ENCODE data around the gene AP5S1. TPM values are rescaled to one million over a fixed set of nuclear protein-coding genes. Genes with fewer than 3 reads are reported as not detected.

The AP5S1 gene, protein sequence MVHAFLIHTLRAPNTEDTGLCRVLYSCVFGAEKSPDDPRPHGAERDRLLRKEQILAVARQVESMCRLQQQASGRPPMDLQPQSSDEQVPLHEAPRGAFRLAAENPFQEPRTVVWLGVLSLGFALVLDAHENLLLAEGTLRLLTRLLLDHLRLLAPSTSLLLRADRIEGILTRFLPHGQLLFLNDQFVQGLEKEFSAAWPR
- total RNA-seq = 37.0 and 38.0 TPM in 2 replicates

DNA sequence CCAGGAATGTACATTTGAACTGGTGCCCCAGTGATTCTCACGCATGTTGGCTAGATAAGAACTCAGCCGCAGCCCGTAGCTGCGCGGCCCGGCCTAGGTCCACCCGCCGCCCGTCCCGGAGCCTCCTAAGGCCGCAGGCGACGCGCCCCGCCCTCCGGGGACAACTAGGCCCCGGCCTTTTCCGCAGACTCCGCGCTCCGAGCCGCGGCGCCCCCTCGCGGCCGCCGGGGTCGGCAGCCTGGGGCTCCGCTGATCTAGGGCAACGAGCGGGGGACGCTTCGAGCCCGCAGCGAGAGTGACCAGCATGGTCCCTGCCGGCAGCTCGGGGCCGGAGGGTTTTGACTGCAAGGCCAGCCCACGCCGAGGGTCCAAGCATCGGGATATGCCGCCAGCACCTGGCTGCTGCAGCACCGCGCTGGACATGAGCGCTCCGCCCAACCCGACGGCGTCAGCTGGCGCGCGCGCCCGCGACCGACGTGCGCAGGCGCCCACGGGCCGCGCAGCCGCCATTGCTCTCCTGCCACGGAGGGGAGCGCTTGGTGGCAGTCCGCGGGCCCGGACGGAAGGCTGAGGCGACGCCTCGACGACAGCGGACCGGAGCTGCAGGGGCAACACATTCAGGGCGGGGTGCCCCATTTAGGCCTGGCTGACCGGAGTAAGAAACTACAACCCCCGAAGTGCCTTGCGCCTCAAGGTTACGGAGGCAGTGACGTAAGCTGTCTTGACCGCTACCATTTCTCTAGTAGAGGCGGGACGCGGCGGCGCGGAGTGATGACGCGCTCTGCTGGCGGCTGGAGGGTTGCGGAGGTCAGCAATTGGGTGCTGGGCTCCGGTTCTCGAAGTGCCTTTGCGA is at the start of gene AP5S1:
Gene AP5S1 (plus strand): TSS at position 500 of the 853 bp plus-strand sequence. CDS start 1,571 bp downstream, outside the sequence.

DNA sequence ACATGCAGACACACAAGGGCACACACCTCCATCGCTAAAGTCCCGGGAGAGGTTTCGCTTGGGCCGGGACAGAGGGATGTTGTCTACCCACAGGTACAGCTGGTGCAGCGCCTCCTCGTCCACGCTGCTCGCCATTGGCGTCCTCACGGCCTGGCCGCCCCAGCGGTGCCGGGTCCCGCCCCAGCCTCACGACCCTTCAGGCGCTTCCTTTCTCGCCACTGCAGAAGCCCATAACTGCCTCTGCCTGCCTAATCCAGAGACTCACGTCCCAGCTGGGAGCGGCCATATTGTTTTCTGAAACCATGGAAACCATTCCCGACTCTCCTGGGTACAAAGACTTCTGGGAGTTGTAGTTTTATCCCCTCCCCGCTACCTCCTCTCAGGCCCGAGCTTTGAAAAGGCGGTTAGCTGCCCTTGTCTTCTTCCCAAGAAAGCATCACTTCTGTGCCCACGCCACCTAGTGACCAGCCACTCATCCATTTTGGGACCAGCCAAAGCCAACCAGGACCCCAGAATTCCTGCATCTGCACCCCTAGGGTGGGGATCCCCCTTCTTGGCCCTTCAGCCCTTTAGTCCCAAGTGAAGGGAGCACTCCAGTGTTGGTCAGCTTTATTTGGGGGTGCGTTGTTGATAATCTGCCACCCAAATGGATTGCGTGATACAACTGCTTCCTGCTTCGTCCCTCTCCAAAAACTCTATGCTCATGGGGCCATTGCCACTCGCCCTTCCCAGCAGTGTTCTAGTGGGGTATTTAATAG is 39.0 kb upstream of the AP5S1 start, which contains the start of gene SPEF1:
Gene SPEF1 (minus strand): TSS at position 296 of the 758 bp plus-strand sequence. CDS start 161 bp downstream, at position 135.

DNA sequence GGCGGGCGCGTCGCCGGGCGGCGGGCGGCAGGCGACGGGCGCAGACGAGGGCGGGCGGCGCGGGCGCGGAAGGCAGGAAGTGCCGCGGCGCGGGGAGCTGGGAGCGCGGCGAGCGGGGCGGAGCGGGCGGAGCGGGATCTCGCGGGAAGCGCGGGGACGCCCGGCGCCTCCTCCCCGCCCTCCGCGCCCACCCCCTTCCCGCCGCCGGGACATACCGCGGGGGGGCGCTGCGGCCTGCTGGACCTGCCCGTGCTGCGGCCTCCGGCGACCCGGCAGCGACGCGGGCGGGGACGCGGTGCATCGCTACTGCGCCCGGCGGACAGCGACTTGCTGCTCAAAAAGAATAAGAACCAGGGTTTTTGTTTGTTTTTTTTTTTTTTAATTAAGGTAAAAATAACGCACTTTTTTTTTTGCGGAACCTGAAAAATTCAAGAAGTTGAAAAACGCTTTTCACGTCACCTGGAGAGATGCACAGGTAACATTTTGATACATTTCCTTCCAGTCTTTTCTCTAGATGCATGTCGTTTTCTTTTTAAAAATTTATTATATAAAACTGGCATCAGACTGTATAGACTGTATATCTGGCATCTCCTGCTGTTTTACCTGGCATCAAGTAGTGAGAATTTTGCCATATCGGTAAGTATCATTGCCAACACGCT is 33.6 kb upstream of the AP5S1 start, which contains the start of gene CENPB:
Gene CENPB (minus strand): TSS at position 76 of the 659 bp plus-strand sequence. CDS start 257 bp downstream, outside the sequence.

DNA sequence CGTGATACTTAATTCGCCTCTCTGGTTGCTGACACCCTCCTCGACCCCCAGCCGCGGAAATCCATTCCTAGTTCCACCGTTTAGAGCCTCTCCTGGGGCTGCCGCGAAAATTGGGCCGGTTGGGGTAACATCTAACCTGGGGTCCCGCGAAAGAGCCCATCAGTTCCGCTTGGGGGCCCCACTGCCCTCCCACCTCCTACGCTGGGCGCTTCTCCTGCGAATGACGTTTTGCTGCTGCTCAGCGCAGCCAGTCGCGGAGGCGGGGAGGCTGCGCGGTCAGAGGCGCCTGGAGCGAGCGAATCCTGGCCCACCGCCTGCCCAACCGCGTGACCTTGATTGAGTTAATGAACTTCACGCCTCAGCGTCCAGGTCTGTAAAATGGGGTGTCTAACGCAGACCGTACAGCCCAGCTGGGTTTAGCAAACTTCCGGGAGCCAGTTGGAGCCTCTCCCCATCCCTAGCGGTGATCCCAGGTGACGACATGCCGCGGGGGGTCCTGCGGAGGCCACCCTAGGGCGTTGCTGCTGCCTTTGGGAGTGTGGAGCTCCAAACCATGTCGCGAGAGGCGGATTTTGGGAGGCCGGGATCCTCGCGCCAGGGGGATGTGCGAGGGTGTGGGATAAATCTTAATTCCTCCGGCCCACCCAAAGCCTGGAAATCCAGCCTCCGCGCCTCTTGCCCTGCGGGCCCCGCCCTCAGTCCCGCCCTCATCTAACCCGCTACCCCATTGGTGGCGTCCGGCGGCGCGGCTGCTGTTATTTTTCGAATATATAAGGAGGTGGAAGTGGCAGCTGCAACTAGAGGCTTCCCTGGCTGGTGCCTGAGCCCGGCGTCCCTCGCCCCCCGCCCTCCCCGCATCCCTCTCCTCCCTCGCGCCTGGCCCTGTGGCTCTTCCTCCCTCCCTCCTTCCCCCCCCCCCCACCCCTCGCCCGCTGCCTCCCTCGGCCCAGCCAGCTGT is 24.6 kb upstream of the AP5S1 start, which contains the start of gene CDC25B:
Gene CDC25B (plus strand): TSS at position 800 of the 958 bp plus-strand sequence. CDS start 222 bp downstream, outside the sequence.

DNA sequence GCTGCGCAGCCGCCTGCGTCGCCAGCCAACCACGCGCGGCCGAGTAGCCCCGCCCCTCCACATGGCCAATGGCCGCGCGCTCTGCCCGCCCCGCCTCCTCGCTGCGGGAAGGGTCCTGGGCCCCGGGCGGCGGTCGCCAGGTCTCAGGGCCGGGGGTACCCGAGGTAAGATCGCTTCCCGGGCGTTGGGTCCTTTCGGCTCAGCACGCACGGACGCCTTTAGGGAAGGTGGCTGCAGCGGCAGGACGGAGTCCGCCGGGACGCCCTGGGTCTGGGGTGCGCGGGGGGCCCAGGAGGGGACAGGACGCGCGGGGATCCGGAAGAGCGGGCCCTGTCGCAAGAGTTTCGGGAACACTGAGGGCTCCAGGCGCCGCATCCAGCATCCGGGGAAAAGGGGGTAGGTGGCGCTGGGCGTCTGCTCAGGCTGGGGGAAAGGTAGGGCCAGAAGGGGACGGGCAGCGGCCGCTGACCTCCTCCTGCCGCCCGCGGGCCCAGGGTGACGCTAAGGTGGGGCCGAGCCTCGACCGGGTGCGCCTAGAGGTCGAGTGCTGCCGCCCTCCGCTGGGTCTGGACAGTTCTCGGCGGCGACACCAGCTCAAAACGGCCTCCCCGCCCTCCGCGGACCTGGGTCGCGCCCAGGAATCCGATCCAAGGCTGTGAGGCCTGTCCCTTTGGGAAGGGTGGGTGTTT is 26.5 kb downstream of the AP5S1 start, which contains the start of gene MAVS:
Gene MAVS (plus strand): TSS at position 95 of the 689 bp plus-strand sequence. CDS start 7,791 bp downstream, outside the sequence.

Other genes with a start within 250 kb of the AP5S1 start
- not detected in 2 replicates for gene GFRA4, start 157.1 kb upstream of the AP5S1 start, total RNA-seq
- 194 and 229 TPM in 2 replicates for gene ADAM33, start 138.5 kb upstream of the AP5S1 start, total RNA-seq
- gene SIGLEC1, start 107.9 kb upstream of the AP5S1 start, total RNA-seq = under 0.01 TPM in 1 of 2 replicates, not detected in the other
- 0.65 and 0.73 TPM in 2 replicates for gene HSPA12B, start 87.9 kb upstream of the AP5S1 start, total RNA-seq
- 30.2 and 36.7 TPM in 2 replicates for gene ADISSP, start 52.8 kb upstream of the AP5S1 start, total RNA-seq
- under 0.01 TPM in 1 of 2 replicates, not detected in the other for gene SPEF1, start 39.1 kb upstream of the AP5S1 start, total RNA-seq
- 122 and 126 TPM in 2 replicates for gene CENPB, start 33.8 kb upstream of the AP5S1 start, total RNA-seq
- gene CDC25B, start 24.2 kb upstream of the AP5S1 start, total RNA-seq = 61.3 and 70.3 TPM in 2 replicates
- gene MAVS, start 26.3 kb downstream of the AP5S1 start, total RNA-seq = 37.5 and 46.6 TPM in 2 replicates
- gene PANK2, start 68.8 kb downstream of the AP5S1 start, total RNA-seq = 57.3 and 65.6 TPM in 2 replicates
- 25.0 and 26.1 TPM in 2 replicates for gene RNF24, start 195.0 kb downstream of the AP5S1 start, total RNA-seq

Data from hair follicle dermal papilla cell (primary cell).